Ovary (tissue), 9 donors: ENCODE results near the gene MAPK14. TPM values are rescaled to one million over a fixed set of nuclear protein-coding genes. Genes with fewer than 3 reads are reported as not detected.
A peak's percentile ranks its signal among the peaks of the same experiment; 100 is the strongest.

Source experiments
- DNase-seq, 5 donors: peaks; one replicate each; pipeline ENCODE4 v3.0.0-alpha.2; 2019 to 2020
- H3K27ac ChIP-seq, 2 donors: fragments of 200-600 bp; one replicate each; pipeline versions ENCODE4 v1.5.1 to v1.8.0; 2019 to 2022
- H3K27me3 ChIP-seq: fragments of 200-600 bp; one replicate; pipeline ENCODE4 v1.8.0; 2022
- H3K36me3 ChIP-seq: fragments of 200-600 bp; sonication (generic); one replicate; pipeline ENCODE4 v1.5.1; 2019
- H3K4me1 ChIP-seq: one replicate; pipeline ENCODE4 v1.8.1; 2013; ENCODE audit warnings: mild to moderate bottlenecking, moderate library complexity; ENCODE audit not compliant: insufficient read depth
- H3K4me3 ChIP-seq: fragments of 200-600 bp; sonication (generic); one replicate; pipeline ENCODE4 v1.5.1; 2017
- H3K9me3 ChIP-seq, 2 donors: fragments of 200-600 bp in 1 of 2; sonication (generic) in 1 of 2; one replicate each; pipeline versions ENCODE4 v1.5.1 to v1.8.1; 2013 to 2019; ENCODE audit warnings: mild to moderate bottlenecking in 1 of 2, moderate library complexity in 1 of 2
- EP300 ChIP-seq: sonication (generic); formaldehyde crosslinking; IDR thresholded peaks from one replicate; pipeline ENCODE4 v1.6.1; 2017; ENCODE audit warnings: antibody characterized with exemption
- POLR2A ChIP-seq: fragments of 450-650 bp; IDR thresholded peaks from one replicate; pipeline ENCODE4 v1.6.1; 2017; ENCODE audit warnings: antibody characterized with exemption, mild to moderate bottlenecking, moderate library complexity
- WGBS, 3 donors: extraction: QIAGEN DNeasy Blood & Tissue Kit in 1 of 3; methylation state at CpG; one replicate each; pipeline versions ENCODE4 v1.1.5 to v1.1.7; 2013 to 2017; 5-methylcytosine and 5-hydroxymethylcytosine counted together
- intact Hi-C, 4 donors: fragments of 100-400 bp; cut with DNase I; formaldehyde crosslinking; loops; one replicate each; pipeline versions ENCODE4 v1.11.0 to v1.15.1; 2022 to 2023
- polyA plus RNA-seq, 2 donors: library from polyadenylated mRNA; stranded (reverse); fragments of 200-250 nt in 1 of 2; fragments of 350-450 nt in 1 of 2; fragmentation: Illumina TruSeq in 1 of 2; extraction: RNeasy Lipid Tissue Mini Kit (QIAGEN cat#74804) in 1 of 2; gene quantifications; one replicate each; pipeline ENCODE4 v1.2.3, GENCODE V29; 2013 to 2014
- total RNA-seq, 7 donors: library from RNA; depleted of rRNA in 2 of 7; stranded (reverse); fragments of >200 nt in 2 of 7; fragmentation: NEBNext Ultra II Directional in 3 of 7; extraction: Animal tissue kit (Norgen Biotek cat#: 25700) in 3 of 7; gene quantifications; one replicate each; pipeline versions ENCODE4 v1.1.0 to v1.2.4, GENCODE V29; 2016 to 2023
- TF ChIP-seq, protein P1 (sequence below), 3 donors: fragments of 450-650 bp in 2 of 3; fragments of 200-600 bp in 1 of 3; IDR thresholded peaks; one replicate each; pipeline versions ENCODE4 v1.5.1 to v1.8.0; 2016 to 2022; ENCODE audit warnings: antibody characterized with exemption in 3 of 3, mild to moderate bottlenecking in 1 of 3
- donor health status: DM: no; HTN: no; CAD: no; lungs with moderate emphysema.
- donor health status: DM: no; HTN: no; CAD: no.
- donor health status: Bipolar disorder and iron deficiency.
- donor health status: DM: yes; HTN: yes; CAD: no.
- donor health status: DM: no; HTN: no; CAD: no.
- donor health status: DM: yes; HTN: yes; CAD: no.

MAPK14 gene
- total and polyA plus RNA-seq, 9 donors, result 18.6 to 58.8 (median 37.1) TPM

DNA sequence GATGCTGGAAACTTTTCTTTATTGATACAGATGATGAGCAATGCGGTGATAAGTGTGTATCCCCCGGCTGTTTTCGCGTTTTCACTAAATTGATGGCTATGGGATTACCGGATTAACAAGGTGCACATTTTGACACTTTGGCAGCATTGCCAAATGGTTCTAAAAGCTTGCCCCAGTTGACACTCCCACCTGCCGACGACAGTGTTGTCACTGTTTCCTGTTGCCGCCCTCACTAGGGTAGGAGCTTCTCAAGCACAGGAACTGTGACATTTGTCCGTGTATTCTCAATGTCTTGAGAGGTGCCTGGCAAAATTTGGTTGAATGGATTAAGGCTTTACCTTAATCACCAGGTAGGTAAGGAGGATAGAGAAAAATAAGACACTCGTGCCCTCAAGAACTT, 92.9 kb downstream of the MAPK14 start:
- H3K36me3 ChIP-seq, result no peaks in the 10 kb centered on the region
- H3K4me1 ChIP-seq, result no peaks in the 10 kb centered on the region
- no peak overlapping the region for H3K4me3 ChIP-seq
- no peak overlapping the region for H3K27ac ChIP-seq
- H3K9me3 ChIP-seq, result no peaks in the 10 kb centered on the region
- no peak for DNase-seq
- H3K27me3 ChIP-seq, result no peaks in the 10 kb centered on the region
- intact Hi-C loops, result loop anchor here in 2 of 4 donors (5.0 kb wide), 1 partner anchor 242 kb away; no protein-coding TSS in a partner anchor
- TF ChIP-seq EP300 (no peak), POLR2A (no peak)
- TF ChIP-seq, protein P1, sequence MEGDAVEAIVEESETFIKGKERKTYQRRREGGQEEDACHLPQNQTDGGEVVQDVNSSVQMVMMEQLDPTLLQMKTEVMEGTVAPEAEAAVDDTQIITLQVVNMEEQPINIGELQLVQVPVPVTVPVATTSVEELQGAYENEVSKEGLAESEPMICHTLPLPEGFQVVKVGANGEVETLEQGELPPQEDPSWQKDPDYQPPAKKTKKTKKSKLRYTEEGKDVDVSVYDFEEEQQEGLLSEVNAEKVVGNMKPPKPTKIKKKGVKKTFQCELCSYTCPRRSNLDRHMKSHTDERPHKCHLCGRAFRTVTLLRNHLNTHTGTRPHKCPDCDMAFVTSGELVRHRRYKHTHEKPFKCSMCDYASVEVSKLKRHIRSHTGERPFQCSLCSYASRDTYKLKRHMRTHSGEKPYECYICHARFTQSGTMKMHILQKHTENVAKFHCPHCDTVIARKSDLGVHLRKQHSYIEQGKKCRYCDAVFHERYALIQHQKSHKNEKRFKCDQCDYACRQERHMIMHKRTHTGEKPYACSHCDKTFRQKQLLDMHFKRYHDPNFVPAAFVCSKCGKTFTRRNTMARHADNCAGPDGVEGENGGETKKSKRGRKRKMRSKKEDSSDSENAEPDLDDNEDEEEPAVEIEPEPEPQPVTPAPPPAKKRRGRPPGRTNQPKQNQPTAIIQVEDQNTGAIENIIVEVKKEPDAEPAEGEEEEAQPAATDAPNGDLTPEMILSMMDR (IDR thresholded peaks at IDR 0.05), result no peak
- WGBS, 3 donors, result 46 to 56% (median 53%) methylated on average over 10 of the region's 10 CpGs

DNA sequence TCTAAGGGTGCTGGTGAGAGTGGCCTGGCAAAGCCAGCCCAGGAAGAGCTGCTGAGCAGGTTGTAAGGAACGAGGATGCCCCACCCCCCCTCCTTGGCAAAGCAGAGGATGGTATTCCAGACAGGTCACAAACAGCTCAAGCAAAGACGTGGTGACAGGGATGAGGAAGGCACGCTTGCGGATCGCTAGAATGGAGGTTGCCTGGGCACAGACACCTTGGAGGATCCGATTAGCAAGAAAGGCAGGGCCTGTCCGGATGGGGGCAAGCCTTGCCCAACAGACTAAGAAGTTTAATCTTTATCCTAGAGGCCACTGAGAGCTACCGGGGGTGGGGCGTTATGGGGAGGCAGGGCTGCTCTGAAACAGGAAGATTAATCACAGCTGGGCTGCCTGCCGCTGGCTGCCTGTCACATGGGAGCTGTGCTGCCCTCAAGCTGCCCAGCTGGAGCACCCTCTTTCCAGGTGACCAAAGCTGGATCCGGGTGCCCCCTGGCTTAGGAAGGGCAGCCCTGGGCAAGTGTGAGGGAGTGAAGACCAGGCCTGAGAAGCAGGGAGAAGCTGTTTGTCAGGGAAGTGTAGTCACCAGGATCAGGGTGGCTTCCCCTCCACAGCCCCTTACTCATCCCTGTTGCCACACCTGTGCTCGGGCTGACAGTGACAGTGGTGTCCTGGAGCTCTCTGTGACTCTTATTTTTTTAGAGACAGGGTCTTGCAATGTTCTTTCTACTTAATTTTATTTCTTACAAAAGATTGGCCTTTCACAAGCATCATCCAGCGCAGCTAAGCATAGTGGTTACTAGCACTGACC, 93.6 kb downstream of the MAPK14 start:
- intact Hi-C loops, result loop anchor here in 2 of 4 donors (5.0 kb wide), 1 partner anchor 241 kb away; no protein-coding TSS in a partner anchor
- Histone ChIP-seq H3K4me3 (no peak overlapping the region), H3K27me3 (no peaks in the 10 kb centered on the region), H3K36me3 (no peaks in the 10 kb centered on the region), H3K4me1 (no peaks in the 10 kb centered on the region), H3K27ac (no peak overlapping the region), H3K9me3 (no peaks in the 10 kb centered on the region)
- TF ChIP-seq, protein P1 (IDR thresholded peaks at IDR 0.05), result no peak
- TF ChIP-seq EP300 (no peak), POLR2A (no peak)
- 32 to 44% (median 41%) methylated on average over 12 to 13 of the region's 13 CpGs for WGBS, 3 donors
- peak in 1 of 5 donors; percentile 38 for DNase-seq

DNA sequence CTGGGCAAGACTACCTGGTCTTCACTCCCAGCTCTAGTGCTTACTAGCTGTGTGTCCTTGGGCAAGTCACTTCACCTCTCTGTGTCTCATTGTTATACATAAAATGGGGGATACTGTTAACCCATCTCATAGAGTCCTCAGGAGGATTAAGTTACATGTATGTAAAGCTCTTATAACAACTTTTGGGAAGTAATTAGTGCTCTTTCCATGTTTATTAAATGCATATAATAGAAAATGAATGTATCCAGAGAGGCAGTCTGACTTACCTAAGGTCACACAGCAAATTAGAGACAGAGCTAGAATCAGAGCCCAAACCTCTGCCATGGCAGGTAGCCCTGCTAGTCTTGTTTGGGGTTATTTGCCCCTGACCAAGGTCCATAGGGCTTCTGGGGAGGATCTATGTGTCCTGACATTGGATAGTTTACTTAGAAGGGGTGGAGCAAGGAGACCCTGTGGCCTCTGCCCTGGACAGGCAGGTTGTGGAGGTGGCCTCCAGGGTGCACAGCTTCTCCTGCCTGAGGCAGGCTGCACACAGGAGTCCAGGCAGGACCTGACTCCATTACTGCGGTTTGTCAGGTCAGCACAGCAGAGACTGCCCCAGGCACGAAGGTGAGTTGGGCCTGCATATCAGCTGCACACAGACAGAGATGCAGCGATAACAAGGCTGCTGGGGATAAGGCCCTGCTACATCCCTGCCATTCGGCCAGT, 94.3 kb downstream of the MAPK14 start:
- no peak overlapping the region for H3K27ac ChIP-seq
- intact Hi-C loops, result loop anchor here in 2 of 4 donors (5.0 kb wide), 1 partner anchor 240 kb away; no protein-coding TSS in a partner anchor

More for the DNA sequence above, 94.3 kb downstream of the MAPK14 start:
- H3K4me1 ChIP-seq, result no peaks in the 10 kb centered on the region
- H3K27me3 ChIP-seq, result no peaks in the 10 kb centered on the region
- TF ChIP-seq, protein P1 (IDR thresholded peaks at IDR 0.05), result no peak
- TF ChIP-seq POLR2A, result no peak
- no peaks in the 10 kb centered on the region for H3K36me3 ChIP-seq
- DNase-seq, result no peak
- H3K9me3 ChIP-seq, result no peaks in the 10 kb centered on the region
- no peak overlapping the region for H3K4me3 ChIP-seq
- WGBS, 3 donors, result 76 to 86% (median 85%) methylated on average over 4 of the region's 4 CpGs
